Activated T-helper 2 cell treated with anti-CD3 and anti-CD28 coated beads, Interferon-gamma antibody, Interleukin-2, Interleukin-4, amounts not matched to agents 10 μg/mL and 5 μg/mL and 100 μg/mL, durations not matched to agents 14 hours and 24 hours and 36 hours (primary cell): Measurements from ENCODE around the gene ZC3H10. TPM values are rescaled to one million over a fixed set of nuclear protein-coding genes. Genes with fewer than 3 reads are reported as not detected.
"Not testable (repeated sequence)": the region's sequence is repeated elsewhere in the genome, so short reads cannot be mapped to it uniquely, and the experiment has no call there.

Experiments used
- DNase-seq: peaks from one replicate; pipeline ENCODE4 v3.0.0; 2021; ENCODE audit warnings: low spot score
- H3K27ac Mint-ChIP-seq: one replicate; pipeline ENCODE4 v1.8.0; 2021; ENCODE audit warnings: mixed read lengths
- H3K27me3 Mint-ChIP-seq: one replicate; pipeline ENCODE4 v1.8.0; 2021; ENCODE audit warnings: low read depth, mixed read lengths
- H3K36me3 Mint-ChIP-seq: one replicate; pipeline ENCODE4 v1.8.0; 2021; ENCODE audit warnings: low read depth, mixed read lengths
- H3K4me1 Mint-ChIP-seq: one replicate; pipeline ENCODE4 v1.8.0; 2021; ENCODE audit warnings: low read depth, mixed read lengths
- H3K4me3 Mint-ChIP-seq: one replicate; pipeline ENCODE4 v1.8.0; 2021; ENCODE audit warnings: low read depth, mild to moderate bottlenecking, moderate library complexity, mixed read lengths
- H3K9me3 Mint-ChIP-seq: one replicate; pipeline ENCODE4 v1.8.0; 2021; ENCODE audit warnings: mixed read lengths
- intact Hi-C: fragments of 100-400 bp; cut with micrococcal nuclease; formaldehyde crosslinking; loops from one replicate; pipeline ENCODE4 v1.15.1; 2023
- total RNA-seq: library from RNA; stranded (reverse); gene quantifications from 2 replicates; pipeline ENCODE4 v1.2.3, GENCODE V29; 2022

Gene ZC3H10
- total RNA-seq, 1 donor from 2014 or later = 9.2 TPM

DNA sequence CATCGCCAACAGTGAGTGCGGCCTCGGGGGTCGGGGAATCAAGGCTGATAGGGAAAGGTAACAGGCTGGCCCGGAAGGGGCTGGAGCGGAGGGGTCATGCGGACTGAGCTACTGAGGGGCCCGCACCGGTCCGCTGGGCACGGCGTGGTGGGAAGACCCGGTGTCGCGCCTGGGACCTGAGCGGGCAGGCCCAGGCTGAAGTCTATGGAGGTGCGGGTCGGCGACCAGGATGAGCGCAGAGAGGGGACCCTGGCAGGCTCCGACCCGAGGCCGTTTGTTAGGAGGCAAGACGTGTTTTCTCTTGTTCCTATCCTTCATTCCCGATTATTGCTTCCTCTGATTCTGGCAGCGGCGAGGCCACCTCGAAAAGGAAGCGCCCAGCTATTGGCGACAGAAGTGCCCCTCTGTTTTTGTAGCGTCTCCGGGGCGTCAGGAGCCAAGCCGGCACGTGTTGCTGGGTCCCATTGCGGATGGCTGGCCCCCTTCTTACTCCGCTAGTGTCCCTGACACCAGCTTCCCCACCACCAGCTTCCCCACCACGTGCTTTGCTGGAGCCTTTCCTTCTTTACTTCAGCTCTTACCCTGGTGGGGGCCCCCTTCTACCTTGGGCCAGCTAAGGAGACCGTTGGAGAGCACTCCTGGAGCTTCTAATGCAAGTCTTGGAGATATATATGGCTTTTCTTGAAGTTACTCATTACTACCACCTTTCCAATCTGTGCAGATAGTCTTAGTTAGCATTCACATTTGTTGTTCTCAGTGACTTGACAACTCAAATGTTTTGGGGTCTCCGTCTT lies 13.1 kb upstream of the ZC3H10 start:
- intact Hi-C loops = loop anchor here (1.0 to 5.0 kb wide), 11 partner anchors 11 to 342 kb away; partner anchors contain the start of genes DNAJC14, PYM1, RPL41 and RPS26
- H3K27ac Mint-ChIP-seq = peak overlapping the region; percentile 95
- no peaks in the 10 kb centered on the region for H3K9me3 Mint-ChIP-seq
- peaks cover 57% of the 10 kb centered on the region for H3K36me3 Mint-ChIP-seq
- H3K4me3 Mint-ChIP-seq = peak overlapping the region; percentile 92
- H3K27me3 Mint-ChIP-seq = no peaks in the 10 kb centered on the region
- peaks cover 51% of the 10 kb centered on the region for H3K4me1 Mint-ChIP-seq
- no peak for DNase-seq

DNA sequence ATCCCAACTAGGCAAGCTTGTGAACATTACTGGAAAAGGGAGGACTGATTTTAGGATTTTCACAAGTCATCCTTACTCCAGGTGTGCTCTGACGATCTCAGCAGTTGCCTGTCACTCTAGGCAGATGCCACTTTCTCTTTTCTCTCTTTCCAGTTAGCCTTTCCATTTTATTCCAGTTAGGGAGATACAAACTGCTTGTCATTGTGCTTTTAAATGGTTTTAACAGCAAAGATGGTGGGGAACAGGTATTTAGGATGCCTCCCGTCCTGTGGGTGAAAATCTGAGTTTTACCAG lies 12.5 kb upstream of the ZC3H10 start:
- Mint-ChIP-seq H3K4me1 (peaks cover 51% of the 10 kb centered on the region), H3K9me3 (no peaks in the 10 kb centered on the region), H3K27me3 (no peaks in the 10 kb centered on the region), H3K36me3 (peaks cover 63% of the 10 kb centered on the region), H3K27ac (peak overlapping the region; percentile 95), H3K4me3 (peak overlapping the region; percentile 92)
- DNase-seq = no peak
- intact Hi-C loops = no loop called here

DNA sequence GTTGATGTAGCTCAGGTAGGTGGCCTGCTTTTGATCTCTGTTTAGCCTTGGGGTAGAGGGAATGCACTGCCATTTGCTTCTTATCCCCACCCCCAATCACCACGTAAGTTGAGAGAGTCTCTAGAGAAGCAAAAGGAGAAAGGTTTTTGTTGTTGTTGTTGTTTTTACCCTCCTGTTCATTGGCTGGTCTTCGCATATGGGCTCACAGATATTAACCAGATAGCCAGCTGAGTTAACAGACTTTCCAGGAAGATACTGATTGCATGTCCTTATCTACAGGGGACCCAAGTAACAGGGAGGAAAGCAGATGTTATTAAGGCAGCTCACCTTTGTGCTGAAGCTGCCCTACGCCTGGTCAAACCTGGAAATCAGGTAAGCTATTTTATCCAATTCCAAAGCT lies 10.8 kb upstream of the ZC3H10 start:
- intact Hi-C loops = no loop called here
- Mint-ChIP-seq H3K27me3 (no peaks in the 10 kb centered on the region), H3K36me3 (peaks cover 75% of the 10 kb centered on the region), H3K4me1 (peaks cover 40% of the 10 kb centered on the region), H3K27ac (peak overlapping the region; percentile 59), H3K4me3 (peak overlapping the region; percentile 92), H3K9me3 (no peaks in the 10 kb centered on the region)
- DNase-seq = no peak

DNA sequence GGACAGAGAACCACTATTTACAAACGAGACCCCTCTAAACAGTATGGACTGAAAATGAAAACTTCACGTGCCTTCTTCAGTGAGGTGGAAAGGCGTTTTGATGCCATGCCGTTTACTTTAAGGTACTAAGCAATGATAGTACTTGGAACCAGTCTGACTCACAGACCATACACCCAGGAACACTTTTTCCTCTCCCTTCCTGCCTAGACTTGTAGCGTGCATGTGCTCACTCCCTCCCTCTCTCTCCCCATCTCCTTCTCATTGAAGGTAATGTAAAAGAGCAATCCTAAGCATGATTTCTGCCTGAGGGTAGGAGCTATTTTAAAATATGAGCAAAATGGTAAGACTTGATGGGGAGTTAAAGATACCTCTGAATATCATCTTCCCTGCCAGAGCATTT lies 7.5 kb upstream of the ZC3H10 start:
- Mint-ChIP-seq H3K4me1 (peaks cover 28% of the 10 kb centered on the region), H3K4me3 (no peak overlapping the region), H3K27ac (no peak overlapping the region), H3K36me3 (peaks cover 88% of the 10 kb centered on the region), H3K9me3 (no peaks in the 10 kb centered on the region), H3K27me3 (no peaks in the 10 kb centered on the region)
- DNase-seq = no peak
- intact Hi-C loops = no loop called here

DNA sequence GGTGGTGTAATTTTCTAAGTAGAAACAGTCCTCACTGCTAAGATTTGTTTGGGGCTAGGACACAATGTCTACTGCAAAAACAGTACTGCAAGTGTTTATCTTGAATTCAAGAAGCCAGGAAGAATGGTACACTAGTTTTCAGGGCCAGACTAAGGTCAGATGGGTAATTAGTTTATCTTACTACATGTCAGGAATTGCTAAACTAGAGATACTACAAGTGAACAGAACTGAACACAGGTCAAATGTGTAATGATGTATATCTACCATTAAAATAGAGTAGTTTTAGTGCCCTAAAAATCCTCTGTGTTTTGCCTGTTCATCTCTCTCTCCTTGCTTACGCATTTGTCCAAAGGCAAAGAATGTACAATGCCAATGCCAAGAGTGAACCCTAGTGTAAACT lies 4.0 kb upstream of the ZC3H10 start:
- no peak for DNase-seq
- Mint-ChIP-seq H3K4me1 (peaks cover 16% of the 10 kb centered on the region), H3K27me3 (no peaks in the 10 kb centered on the region), H3K4me3 (no peak overlapping the region), H3K27ac (peak overlapping the region; percentile 11), H3K9me3 (no peaks in the 10 kb centered on the region), H3K36me3 (peaks cover 69% of the 10 kb centered on the region)
- intact Hi-C loops = no loop called here

DNA sequence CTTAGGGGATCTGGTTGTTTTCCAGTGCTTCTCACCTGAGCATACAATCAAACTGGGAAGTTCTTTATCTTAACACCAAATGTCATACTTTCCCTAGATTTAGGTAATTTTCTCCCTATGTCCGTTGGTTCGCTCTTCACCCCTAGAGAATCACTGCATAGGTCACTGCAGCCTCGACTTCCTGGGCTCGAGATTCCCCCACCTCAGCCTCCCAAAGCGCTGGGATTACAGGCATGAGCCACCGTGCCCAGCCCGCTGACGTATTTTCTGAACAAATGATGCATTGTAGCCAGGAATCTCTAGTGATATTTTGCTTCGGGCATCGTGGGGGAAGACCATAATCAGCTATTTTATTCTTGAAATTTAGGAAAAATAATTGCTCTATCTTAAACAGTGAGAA lies 2.7 kb upstream of the ZC3H10 start:
- peak overlapping the region; percentile 99 for H3K4me3 Mint-ChIP-seq
- DNase-seq = no peak
- H3K27ac Mint-ChIP-seq = peak overlapping the region; percentile 99
- intact Hi-C loops = loop anchor here (5.0 kb wide), 5 partner anchors 118 to 517 kb away; partner anchors contain the start of genes ANKRD52, BAZ2A, CNPY2 and SUOX
- peaks cover 57% of the 10 kb centered on the region for H3K36me3 Mint-ChIP-seq
- no peaks in the 10 kb centered on the region for H3K27me3 Mint-ChIP-seq
- H3K9me3 Mint-ChIP-seq = no peaks in the 10 kb centered on the region
- H3K4me1 Mint-ChIP-seq = peaks cover 27% of the 10 kb centered on the region

DNA sequence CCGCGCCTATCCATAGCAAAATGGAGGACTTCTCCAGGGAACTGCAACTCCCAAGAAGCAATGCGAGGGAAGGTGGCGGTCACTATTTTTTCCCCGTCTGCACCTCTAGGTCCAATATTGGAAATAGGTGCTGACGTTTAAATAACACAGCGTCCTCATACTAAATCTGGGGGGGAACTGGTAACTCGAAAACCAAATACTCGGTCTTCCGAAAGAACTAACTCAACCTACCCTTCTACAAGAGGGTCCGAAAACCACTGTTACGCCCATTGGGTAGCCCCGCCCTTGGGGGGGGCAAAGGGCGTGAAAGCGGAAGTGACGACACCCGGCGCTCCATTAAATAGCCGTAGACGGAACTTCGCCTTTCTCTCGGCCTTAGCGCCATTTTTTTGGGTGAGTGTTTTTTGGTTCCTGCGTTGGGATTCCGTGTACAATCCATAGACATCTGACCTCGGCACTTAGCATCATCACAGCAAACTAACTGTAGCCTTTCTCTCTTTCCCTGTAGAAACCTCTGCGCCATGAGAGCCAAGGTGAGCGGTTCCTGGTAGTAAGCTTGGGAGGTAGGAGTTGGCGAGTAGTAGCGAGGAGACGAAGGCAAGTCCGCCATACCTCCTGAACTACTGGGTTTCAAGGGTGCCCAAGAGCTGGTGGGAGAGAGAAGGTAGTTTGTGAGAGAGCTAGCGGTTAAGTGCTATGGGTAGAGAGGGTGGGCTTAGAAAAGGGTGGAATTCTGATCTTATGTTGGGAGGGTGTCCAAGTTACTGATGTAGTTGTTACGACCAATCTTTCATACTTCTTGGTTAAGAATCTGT lies 1.6 kb upstream of the ZC3H10 start, which contains the start of gene RPL41:
Gene RPL41, plus strand, starts transcription at position 367 of the 815 bp plus-strand sequence.
- H3K36me3 Mint-ChIP-seq = peaks cover 57% of the 10 kb centered on the region

DNA sequence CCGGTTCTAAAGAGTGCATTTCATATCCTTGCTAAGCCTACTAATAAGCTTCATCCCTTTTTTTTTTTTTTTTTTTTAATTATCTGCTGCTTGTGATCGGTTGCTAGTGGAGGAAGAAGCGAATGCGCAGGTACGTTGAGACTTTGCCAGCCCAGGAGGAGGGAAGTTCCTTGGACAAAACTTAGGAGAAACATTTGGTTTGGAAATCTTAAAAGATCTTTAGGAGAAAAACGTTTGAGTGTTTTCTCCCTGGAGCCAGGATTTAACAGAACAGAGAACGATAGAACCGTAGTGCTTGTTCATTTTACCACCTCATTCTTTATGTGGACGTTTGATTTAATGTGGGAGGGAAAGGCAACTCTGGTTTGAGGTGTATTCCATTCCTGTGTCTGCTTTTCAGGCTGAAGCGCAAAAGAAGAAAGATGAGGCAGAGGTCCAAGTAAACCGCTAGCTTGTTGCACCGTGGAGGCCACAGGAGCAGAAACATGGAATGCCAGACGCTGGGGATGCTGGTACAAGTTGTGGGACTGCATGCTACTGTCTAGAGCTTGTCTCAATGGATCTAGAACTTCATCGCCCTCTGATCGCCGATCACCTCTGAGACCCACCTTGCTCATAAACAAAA lies 872 bp upstream of the ZC3H10 start:
- not testable (repeated sequence) for H3K27me3 Mint-ChIP-seq, H3K9me3 Mint-ChIP-seq, DNase-seq
- intact Hi-C loops = loop anchor here (2.0 to 5.0 kb wide), 6 partner anchors 76 to 515 kb away; partner anchors contain the start of genes ANKRD52, BAZ2A, CNPY2 and RPS26
- Mint-ChIP-seq H3K36me3 (peaks cover 61% of the 10 kb centered on the region), H3K4me1 (peaks cover 27% of the 10 kb centered on the region), H3K27ac (peak overlapping the region; percentile 99), H3K4me3 (peak overlapping the region; percentile 99)

More for the DNA sequence above, 1.6 kb upstream of the ZC3H10 start, which contains the start of gene RPL41:
- Mint-ChIP-seq H3K9me3 (no peaks in the 10 kb centered on the region), H3K4me1 (peaks cover 27% of the 10 kb centered on the region), H3K27me3 (no peaks in the 10 kb centered on the region), H3K27ac (peak within 1 kb of the TSS; percentile 99), H3K4me3 (peak within 1 kb of the TSS; percentile 99)
- peak; percentile 91 for DNase-seq
- intact Hi-C loops = loop anchor here (1.0 to 5.0 kb wide), 7 partner anchors 12 to 516 kb away; partner anchors contain the start of genes ANKRD52, BAZ2A, CNPY2 and PA2G4

DNA sequence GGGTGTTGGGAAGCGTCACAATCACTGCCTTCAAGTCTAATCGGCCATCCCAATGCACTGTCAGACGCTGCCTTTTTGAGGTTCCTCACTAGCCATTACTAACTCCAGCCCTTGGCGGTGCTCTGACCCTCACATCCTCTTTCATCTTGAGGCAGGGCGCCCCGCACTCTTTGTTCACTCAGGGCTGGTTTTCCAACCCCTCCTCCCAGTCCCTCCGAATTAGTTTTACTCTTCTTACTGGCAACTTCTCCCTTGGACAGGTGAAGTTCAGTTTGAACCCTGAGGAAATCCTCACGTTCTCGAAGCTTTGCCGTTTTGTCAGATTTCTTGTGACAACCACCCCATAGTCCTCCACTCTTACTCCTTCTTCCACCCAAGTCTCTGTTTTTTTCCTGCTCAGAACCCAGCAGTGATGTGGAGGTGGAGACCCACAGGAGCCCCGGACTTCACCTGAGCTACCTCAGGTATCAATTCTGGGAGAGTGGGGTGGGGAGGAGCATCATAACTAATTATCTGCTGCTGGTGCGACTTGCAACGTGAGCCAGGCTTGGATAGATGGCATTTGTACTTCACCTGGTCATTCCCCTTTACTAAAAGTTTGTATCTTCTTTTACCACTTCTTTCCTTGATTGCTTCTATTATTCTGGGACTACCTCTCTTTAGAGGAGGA lies 757 bp downstream of the ZC3H10 start:
- no peaks in the 10 kb centered on the region for H3K9me3 Mint-ChIP-seq
- no peak for DNase-seq

DNA sequence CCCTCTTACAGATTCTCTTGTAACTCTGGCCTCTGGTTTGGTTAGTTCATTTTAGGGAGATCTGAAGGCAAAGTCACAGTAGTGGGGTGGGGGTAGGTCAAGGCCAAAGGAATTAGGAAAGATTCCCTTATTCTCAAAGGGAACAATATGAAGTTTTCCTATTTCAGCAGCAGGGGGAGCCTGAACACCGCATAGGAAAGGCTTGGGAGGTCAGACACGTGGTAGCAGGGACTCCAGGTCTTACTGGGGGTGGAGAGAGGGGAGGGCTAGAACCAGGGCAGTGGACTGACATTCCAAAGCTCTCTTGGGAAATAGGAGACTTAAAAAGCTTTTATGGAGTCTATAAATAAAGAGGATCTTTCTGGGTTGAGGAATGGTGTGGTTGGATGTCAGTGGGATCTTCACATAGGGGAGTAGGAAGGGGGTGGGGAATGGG lies 1.3 kb downstream of the ZC3H10 start:
- peak overlapping the region; percentile 99 for H3K27ac Mint-ChIP-seq
- intact Hi-C loops = loop anchor here (1.0 to 5.0 kb wide), 9 partner anchors 39 to 513 kb away; partner anchors contain the start of genes ANKRD52, BAZ2A, CNPY2 and MYL6
- H3K4me3 Mint-ChIP-seq = peak overlapping the region; percentile 99
- H3K36me3 Mint-ChIP-seq = peaks cover 52% of the 10 kb centered on the region
- H3K9me3 Mint-ChIP-seq = no peaks in the 10 kb centered on the region
- no peaks in the 10 kb centered on the region for H3K27me3 Mint-ChIP-seq
- peak; percentile 50 for DNase-seq
- H3K4me1 Mint-ChIP-seq = peaks cover 28% of the 10 kb centered on the region

More for the DNA sequence above, 757 bp downstream of the ZC3H10 start:
- Mint-ChIP-seq H3K4me1 (peaks cover 26% of the 10 kb centered on the region), H3K27me3 (no peaks in the 10 kb centered on the region), H3K36me3 (peaks cover 53% of the 10 kb centered on the region), H3K4me3 (peak overlapping the region; percentile 99), H3K27ac (peak overlapping the region; percentile 99)
- intact Hi-C loops = loop anchor here (1.0 to 5.0 kb wide), 13 partner anchors 7 to 513 kb away; partner anchors contain the start of genes ANKRD52, BAZ2A, CNPY2 and MYL6

DNA sequence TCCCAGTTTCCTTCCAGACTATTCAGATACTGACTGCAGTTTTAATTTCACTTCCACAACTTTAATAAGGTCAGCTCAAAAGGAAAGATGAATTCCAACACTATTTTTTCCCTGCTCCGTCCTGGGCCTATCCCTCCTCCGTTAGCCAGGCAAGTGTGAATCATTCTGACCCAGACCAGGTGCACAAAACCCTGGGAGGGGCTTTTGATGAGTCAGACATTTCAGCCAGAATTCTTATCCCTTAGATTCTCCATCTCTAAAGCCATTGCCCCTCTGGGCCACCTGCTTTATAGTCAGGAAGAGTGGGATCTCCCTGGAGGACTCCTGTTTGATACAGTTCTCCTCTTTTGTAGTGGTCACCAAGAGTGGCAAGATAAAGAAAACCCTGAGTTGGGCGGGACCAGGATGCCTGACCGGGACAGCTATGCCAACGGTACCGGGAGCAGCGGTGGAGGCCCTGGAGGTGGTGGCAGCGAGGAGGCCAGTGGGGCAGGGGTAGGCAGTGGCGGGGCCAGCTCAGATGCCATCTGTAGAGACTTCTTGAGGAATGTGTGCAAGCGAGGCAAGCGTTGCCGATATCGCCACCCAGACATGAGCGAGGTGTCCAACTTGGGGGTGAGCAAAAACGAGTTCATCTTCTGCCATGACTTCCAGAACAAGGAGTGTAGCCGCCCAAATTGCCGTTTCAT lies 2.2 kb downstream of the ZC3H10 start:
- no peak for DNase-seq
- Mint-ChIP-seq H3K27me3 (no peaks in the 10 kb centered on the region), H3K27ac (no peak overlapping the region), H3K9me3 (no peaks in the 10 kb centered on the region), H3K4me1 (peaks cover 28% of the 10 kb centered on the region), H3K36me3 (peaks cover 51% of the 10 kb centered on the region), H3K4me3 (no peak overlapping the region)
- intact Hi-C loops = no loop called here
